ENCODE results near the gene GNG2.

GNG2 gene

DNA sequence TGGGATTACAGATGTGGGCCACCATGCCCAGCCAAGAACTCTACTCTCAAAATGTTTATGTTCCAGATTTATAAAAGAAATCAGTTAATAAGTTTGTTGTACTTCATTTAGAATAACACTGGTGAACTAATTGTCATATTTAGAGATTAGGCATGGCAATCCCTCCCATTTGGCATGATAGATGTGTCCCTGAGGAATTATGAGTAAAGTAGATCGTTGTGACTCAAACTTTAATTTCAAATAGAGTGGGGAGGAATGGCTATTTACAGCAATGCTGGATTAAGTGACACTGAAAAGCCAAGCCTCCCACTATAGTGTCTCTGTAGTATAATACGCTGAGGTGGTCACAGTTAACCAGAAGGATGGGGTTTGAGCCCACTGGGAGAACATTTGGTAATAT, 89.6 kb downstream of the GNG2 start:
- DNase-seq, result no peak

- no peak for DNase-seq
These were observed 91.2 kb downstream of the GNG2 start for GRCh38 chr14:51951656-51952055.

DNA sequence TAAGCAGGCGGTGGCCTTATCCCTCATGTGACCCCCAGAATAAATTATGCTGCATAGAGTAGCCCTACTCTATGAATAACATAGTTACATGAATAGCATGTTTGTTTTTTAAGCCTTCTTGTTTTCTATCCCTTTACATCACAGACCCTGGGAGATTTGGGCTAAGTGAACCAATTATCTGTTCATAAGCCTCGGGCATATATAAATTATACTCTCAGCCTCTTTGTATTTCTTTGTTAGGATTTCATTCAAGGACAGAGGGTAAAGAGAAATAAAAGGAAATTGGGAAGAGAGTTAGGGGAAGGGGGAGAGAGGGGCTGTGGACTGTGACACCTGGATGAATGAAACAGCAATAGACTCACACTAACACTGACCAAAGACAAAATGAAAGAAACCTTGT, 93.6 kb downstream of the GNG2 start:
- DNase-seq, result no peak

DNA sequence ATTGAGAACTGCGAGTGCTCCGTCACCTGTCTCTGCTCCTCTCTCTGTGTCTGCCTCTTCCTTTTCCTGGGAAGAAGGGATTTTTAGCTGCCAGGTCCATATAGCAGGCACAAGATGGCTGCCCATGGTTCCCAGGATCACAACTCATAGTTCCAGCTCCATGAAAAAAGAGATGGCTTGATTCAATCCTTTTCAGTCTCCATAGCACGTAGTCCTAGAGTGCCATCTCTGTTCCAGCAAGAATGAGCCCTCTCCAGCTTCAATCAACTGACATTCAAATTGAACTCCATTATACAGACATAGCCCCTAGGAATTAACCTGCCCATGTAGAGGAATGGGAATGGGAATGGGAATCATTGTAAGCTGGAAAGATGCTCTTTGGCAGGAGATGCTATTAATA, 94.2 kb downstream of the GNG2 start:
- no peak for DNase-seq

- no peak for DNase-seq
These were observed 97.5 kb downstream of the GNG2 start for GRCh38 chr14:51957950-51958349.

GRCh38 chr14:51959928-51960327, 99.5 kb downstream of the GNG2 start:
- no peak for DNase-seq

DNA sequence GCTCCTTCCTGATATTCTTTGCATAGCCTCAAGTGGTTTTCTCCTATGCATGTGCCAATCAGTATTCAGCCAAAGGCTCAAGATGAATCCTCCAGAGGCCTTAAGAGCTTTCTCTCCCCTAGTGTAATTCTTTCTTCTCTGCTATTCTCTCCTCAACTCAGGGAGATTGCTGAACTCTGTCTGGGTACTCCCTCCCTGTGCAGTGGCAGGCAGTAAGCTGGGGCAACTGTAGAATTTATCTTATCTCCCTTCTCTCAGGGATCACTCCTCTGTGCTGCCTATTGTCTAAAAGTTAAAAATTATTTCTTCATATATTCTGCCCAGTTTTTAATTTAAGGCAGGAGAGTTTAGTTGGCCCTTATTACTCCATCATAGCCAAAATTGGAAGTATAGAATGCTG, 100.5 kb downstream of the GNG2 start:
- DNase-seq, result no peak

GRCh38 chr14:51962711-51963110, 102.3 kb downstream of the GNG2 start:
- DNase-seq, result no peak

GRCh38 chr14:51963286-51963685, 102.9 kb downstream of the GNG2 start:
- no peak for DNase-seq

DNA sequence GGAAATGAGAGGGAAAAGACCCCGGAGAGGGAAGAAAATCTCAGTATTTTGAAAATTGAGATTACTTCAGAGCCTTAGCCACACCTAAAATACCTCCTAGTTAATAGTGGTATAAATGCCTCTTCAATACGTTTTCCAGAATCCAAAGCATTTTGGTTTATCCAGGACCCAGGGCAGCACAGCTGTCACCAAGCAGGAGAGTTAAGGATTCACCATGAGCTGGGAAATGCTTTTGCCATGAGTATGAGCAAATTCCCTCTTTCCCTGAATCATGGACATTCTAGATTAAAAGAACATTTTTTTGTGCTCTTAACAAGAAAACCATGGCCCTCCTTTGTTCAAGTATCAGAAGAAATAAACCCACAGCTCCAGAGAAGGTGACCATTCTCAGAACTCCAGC, 107.1 kb downstream of the GNG2 start:
- DNase-seq, result no peak

DNA sequence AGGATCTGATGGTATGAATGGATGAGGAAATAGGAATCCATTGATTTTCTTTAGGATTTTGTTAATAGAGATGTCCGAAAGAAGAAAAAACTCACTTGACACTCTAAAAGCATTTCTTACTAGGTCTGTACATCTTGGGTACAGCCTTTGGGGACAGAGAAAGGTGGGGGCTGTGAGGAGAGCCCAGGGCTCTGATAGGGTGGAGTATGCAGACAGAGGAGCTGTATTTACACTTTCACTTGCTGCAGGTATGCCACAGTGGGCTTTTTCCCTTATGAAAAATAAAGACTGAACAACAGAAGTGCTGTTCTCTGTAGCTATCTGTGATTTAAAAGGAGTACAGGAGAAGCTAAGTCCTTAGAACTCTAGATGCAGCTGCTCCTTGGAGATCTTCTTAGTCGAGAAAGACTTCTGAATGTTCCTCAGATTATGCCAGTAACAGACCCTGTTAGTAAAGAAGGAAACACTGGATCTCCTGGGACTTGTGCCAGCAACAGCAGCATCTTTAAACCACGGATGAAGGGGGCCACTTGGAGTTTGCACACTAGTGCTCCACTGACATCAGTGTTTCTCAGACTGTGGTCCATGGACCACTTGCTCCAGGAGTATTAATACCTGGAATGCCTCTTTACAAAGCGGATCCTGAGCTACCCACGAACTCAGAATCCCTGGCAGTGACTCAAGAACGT, 109.6 kb downstream of the GNG2 start:
- DNase-seq, result no peak

- DNase-seq, result no peak
These were observed 112.2 kb downstream of the GNG2 start for GRCh38 chr14:51972566-51972965.

- no peak for DNase-seq
These were observed 116.7 kb downstream of the GNG2 start for GRCh38 chr14:51977075-51977474.

DNA sequence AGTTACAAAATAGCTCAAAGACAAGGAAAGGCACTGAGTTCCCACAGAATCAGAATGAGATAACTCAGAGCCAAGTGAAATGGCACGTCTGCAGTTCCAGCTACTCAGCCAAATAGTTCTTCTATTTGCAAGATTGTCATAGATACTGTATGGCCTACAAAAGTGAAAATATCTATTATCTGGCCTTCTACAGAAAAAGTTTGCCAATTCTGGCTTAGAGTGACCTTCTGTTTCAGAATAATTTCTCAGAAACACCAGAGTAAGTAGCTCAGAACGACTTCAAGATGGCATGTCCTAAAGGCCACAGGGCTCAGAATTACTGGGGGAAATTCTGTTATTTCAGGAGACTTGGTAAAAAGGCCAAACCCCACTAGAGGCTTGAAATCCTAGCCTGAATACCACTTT, 118.3 kb downstream of the GNG2 start:
- DNase-seq, result no peak

DNA sequence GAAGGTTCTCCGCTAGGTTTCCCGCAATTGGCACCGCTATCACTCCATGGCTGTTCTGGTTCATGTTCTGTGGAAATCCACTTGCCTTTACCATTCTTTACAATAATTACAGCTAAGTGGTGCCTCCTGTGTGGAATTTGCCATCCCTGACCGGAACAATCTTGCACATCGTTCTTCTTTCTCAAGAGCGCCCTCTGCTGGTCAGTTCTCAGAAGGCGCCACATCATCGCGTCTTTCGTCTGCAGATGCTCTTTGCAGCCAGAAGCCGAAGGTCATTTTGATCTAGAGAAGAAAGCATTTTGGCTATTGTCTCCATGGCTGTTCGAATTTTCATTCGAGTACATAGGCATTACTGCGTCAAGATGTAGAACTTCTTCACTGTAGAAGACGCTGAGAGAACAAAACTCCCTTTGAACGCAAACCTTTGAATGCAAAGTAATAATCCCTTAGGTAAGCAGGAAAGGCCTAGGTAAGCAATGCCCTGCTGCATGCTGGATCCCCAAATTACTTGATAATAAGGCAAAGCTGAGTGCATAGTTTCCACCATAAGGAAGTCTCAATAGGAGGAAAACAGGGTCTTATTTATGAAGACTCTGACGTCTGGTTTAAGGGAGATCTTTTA, 118.8 kb downstream of the GNG2 start:
- DNase-seq, result peak; percentile 31

GRCh38 chr14:51981218-51981854, 120.9 kb downstream of the GNG2 start:
- DNase-seq, result no peak

GRCh38 chr14:51988221-51988620, 127.8 kb downstream of the GNG2 start:
- DNase-seq, result no peak

DNA sequence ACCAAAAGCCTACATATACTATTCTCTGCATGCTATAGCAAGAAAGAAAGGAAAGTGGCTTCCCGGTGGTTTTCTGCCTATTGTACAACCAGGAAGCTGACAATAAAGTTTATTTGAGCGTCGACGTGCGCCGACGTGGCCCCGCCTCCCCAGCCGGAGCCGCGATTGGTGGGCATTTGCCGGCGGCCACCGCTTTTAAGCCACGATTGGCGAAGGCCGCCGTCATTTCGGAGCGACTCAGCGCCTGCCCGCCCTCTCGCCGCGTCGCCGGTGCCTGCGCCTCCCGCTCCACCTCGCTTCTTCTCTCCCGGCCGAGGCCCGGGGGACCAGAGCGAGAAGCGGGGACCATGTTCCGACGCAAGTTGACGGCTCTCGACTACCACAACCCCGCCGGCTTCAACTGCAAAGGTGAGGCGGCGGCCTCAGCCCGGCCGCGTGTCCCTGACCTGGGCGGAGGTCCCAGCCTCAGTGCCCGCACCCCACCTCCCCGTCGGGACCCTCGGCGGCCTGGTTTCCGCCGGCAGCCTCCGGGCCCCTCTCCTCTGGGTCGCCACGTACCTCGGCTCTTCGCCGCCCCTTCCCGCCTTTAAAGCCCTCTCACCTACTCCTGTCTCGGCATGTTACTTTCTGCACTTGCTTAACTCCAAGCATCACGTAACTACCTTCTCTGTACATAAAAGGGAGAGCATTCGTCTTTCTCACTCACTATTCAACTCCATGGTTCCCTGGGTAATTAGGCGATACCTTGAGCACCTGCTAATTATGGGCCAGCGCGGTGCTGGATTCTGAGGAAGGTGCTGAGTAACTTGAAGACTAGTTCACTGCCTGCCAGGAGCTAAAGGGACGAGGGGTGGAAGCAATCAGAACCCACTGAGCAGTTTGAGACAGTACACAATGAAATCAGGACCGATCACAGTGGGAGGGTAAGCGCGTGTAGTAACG, 129.2 kb downstream of the GNG2 start, which contains the start of gene RTRAF:
Gene RTRAF, plus strand, starts transcription at position 254 of the 942 bp plus-strand sequence. Its CDS starts 94 bp downstream, at position 348.
- DNase-seq, result peak; percentile 92

- DNase-seq, result no peak
These were observed 130.1 kb downstream of the GNG2 start for GRCh38 chr14:51990488-51990887.

GRCh38 chr14:51993285-51993920, 133.0 kb downstream of the GNG2 start:
- no peak for DNase-seq

DNA sequence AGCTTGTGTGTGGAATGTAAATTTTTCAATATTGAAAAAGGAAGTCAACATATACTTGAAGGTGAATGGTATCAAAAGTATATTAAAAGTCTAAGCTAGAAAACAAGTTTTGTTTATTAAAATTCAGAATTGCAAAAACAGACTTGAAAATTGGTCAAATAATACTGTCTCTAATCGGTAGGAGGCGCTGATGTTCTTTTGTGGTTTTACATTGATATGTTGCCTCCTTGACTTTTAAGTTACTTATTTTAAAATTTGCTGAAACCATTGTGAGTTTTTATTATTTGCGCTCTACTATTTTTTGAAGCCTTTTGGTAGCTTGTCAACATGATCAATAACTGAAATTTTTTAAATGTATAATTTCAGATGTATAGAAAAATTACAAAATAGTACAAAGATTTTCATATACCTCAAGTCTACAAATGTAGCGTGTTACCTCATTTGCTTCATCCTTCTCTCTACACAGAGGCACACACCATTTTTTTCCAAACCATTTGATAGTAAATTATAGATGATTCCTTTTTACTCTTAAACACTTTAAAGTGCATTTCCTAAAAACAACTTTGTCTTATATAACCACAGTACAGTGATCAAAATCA, 135.8 kb downstream of the GNG2 start:
- DNase-seq, result no peak

- DNase-seq, result no peak
These were observed 137.9 kb downstream of the GNG2 start for GRCh38 chr14:51998348-51998747.

Data from SHP77 treated with DMSO at 0.1 percent for 48 hours (cell line).